NCI-H526 treated with DMSO at 0.1 percent for 48 hours (cell line): ENCODE data around the gene RELL2.

Experiments used
- DNase-seq: peaks from one replicate; lab custom pipeline; 2025; lab: John Stamatoyannopoulos, UW

RELL2 gene

DNA sequence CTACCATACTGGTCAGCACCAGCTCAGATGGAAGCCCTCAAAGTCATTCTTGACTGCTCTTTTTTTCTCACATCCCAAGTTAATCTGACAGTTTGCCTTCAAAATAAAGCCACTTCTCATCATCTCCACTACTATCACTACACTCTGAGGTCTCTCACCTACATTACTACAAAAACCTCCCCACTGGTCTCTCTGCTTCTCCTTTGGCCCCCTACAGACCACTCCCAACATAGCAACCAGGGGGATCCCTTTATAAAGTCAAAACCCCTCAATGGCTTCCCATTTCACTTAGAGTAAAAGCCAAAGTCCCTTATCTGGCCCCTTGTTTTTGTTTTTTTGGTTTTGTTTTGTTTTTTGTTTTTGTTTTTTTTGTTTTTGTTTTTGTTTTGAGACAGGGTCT is 40.6 kb downstream of the RELL2 start:
- DNase-seq, result no peak

GRCh38 chr5:141680178-141680577 is 43.4 kb downstream of the RELL2 start:
- DNase-seq, result no peak

DNA sequence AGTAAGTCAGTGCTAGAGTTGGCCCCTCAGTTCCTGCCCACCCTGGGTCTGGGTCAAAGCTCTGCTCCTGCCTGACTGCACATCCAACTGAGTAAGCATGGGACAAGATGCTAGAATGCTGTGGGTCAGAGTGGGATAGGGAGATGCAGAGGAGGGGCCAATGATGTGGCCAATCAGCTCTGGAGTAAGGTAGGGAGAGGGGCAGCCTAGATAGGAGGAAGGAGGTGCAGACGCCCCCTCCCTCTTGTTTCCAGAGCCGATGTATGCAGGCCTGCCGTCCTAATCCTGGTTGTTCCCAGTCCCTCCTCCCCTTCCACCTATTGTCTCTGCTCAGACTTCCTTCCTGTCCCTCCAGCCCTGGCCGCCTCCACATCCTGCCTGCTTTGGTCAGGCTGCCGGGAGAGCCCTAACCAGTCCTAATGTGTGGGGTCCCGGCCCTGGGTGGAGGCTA is 44.0 kb downstream of the RELL2 start:
- no peak for DNase-seq

- DNase-seq, result no peak
Observed at GRCh38 chr5:141681295-141681694, 44.5 kb downstream of the RELL2 start.

- no peak for DNase-seq
Observed at GRCh38 chr5:141681695-141682641, 45.2 kb downstream of the RELL2 start, which contains the start of gene ARAP3. Gene ARAP3 (minus strand): TSS chr5:141682230. CDS start chr5:141680486, 1,744 bp downstream.

GRCh38 chr5:141683596-141684141 is 46.9 kb downstream of the RELL2 start:
- no peak for DNase-seq

GRCh38 chr5:141685591-141685990 is 48.8 kb downstream of the RELL2 start:
- DNase-seq, result no peak

GRCh38 chr5:141686648-141687416 is 50.0 kb downstream of the RELL2 start:
- no peak for DNase-seq
